ENCODE data around the gene AFG1L. TPM values are rescaled to one million over a fixed set of nuclear protein-coding genes. Genes with fewer than 3 reads are reported as not detected.

Gene AFG1L
- total RNA-seq, 2 experiments from 2014 or later, result 5.3 to 6.3 TPM

- no peak overlapping the region for H3K4me3 Mint-ChIP-seq
- peaks cover 3% of the 10 kb centered on the region for H3K4me1 Mint-ChIP-seq (ENCODE audit: low read depth)
- POLR2A ChIA-PET, result no interaction called here
- no peaks in the 10 kb centered on the region for H3K27me3 Mint-ChIP-seq
- CTCF ChIA-PET, result no interaction called here
- no peaks in the 10 kb centered on the region for H3K9me3 Mint-ChIP-seq
- intact Hi-C loops (cut with micrococcal nuclease), result no loop called here
- H3K27ac Mint-ChIP-seq, result no peak overlapping the region
- peaks cover 14% of the 10 kb centered on the region for H3K36me3 Mint-ChIP-seq
- no peak for DNase-seq
Measured at GRCh38 chr6:108359901-108360882, 65.3 kb downstream of the AFG1L start.

GRCh38 chr6:108360919-108361311 is 66.1 kb downstream of the AFG1L start:
- intact Hi-C loops (cut with micrococcal nuclease), result no loop called here
- no peak overlapping the region for H3K4me3 Mint-ChIP-seq
- H3K27ac Mint-ChIP-seq, result no peak overlapping the region

GRCh38 chr6:108361312-108361932 is 66.6 kb downstream of the AFG1L start:
- Mint-ChIP-seq H3K27me3 (no peaks in the 10 kb centered on the region), H3K27ac (no peak overlapping the region), H3K4me1 (ENCODE audit: low read depth) (peaks cover 3% of the 10 kb centered on the region), H3K36me3 (peaks cover 14% of the 10 kb centered on the region), H3K9me3 (no peaks in the 10 kb centered on the region), H3K4me3 (no peak overlapping the region)
- DNase-seq, result no peak
- ChIA-PET CTCF (no interaction called here), POLR2A (no interaction called here)
- intact Hi-C loops (cut with micrococcal nuclease), result no loop called here

More at GRCh38 chr6:108360919-108361311, 66.1 kb downstream of the AFG1L start:
- ChIA-PET POLR2A (no interaction called here), CTCF (no interaction called here)
- Mint-ChIP-seq H3K9me3 (no peaks in the 10 kb centered on the region), H3K4me1 (ENCODE audit: low read depth) (peaks cover 3% of the 10 kb centered on the region), H3K27me3 (no peaks in the 10 kb centered on the region), H3K36me3 (peaks cover 14% of the 10 kb centered on the region)
- no peak for DNase-seq

GRCh38 chr6:108362455-108362854 is 67.6 kb downstream of the AFG1L start:
- Mint-ChIP-seq H3K9me3 (no peaks in the 10 kb centered on the region), H3K36me3 (peaks cover 11% of the 10 kb centered on the region), H3K4me3 (no peak overlapping the region), H3K27ac (no peak overlapping the region), H3K4me1 (ENCODE audit: low read depth) (peaks cover 3% of the 10 kb centered on the region), H3K27me3 (no peaks in the 10 kb centered on the region)
- ChIA-PET CTCF (no interaction called here), POLR2A (no interaction called here)
- intact Hi-C loops (cut with micrococcal nuclease), result no loop called here
- DNase-seq, result no peak

GRCh38 chr6:108363113-108363512 is 68.3 kb downstream of the AFG1L start:
- no peaks in the 10 kb centered on the region for H3K27me3 Mint-ChIP-seq
- intact Hi-C loops (cut with micrococcal nuclease), result no loop called here
- H3K4me1 Mint-ChIP-seq (ENCODE audit: low read depth), result peaks cover 3% of the 10 kb centered on the region
- DNase-seq, result no peak
- no peak overlapping the region for H3K4me3 Mint-ChIP-seq
- ChIA-PET CTCF (no interaction called here), POLR2A (no interaction called here)
- no peaks in the 10 kb centered on the region for H3K9me3 Mint-ChIP-seq
- no peak overlapping the region for H3K27ac Mint-ChIP-seq
- peaks cover 5% of the 10 kb centered on the region for H3K36me3 Mint-ChIP-seq

- peaks cover 3% of the 10 kb centered on the region for H3K4me1 Mint-ChIP-seq (ENCODE audit: low read depth)
- ChIA-PET POLR2A (no interaction called here), CTCF (interaction anchor here (0.6 to 0.8 kb wide), 2 partner anchors 129 to 147 kb away, joined by 3 read pairs; no protein-coding TSS in a partner anchor)
- H3K27ac Mint-ChIP-seq, result no peak overlapping the region
- intact Hi-C loops (cut with micrococcal nuclease), result no loop called here
- peaks cover 2% of the 10 kb centered on the region for H3K36me3 Mint-ChIP-seq
- no peak for DNase-seq
- no peak overlapping the region for H3K4me3 Mint-ChIP-seq
- H3K27me3 Mint-ChIP-seq, result no peaks in the 10 kb centered on the region
- no peaks in the 10 kb centered on the region for H3K9me3 Mint-ChIP-seq
Measured at GRCh38 chr6:108363889-108364313, 69.0 kb downstream of the AFG1L start.

- POLR2A ChIA-PET, result no interaction called here
- no peak overlapping the region for H3K27ac Mint-ChIP-seq
- DNase-seq, result no peak
- H3K9me3 Mint-ChIP-seq, result no peaks in the 10 kb centered on the region
- H3K27me3 Mint-ChIP-seq, result no peaks in the 10 kb centered on the region
- intact Hi-C loops (cut with micrococcal nuclease), result no loop called here
- no peak overlapping the region for H3K4me3 Mint-ChIP-seq
- CTCF ChIA-PET, result interaction anchor here (0.6 to 0.8 kb wide), 2 partner anchors 128 to 256 kb away, joined by 3 read pairs; no protein-coding TSS in a partner anchor
- no peaks in the 10 kb centered on the region for H3K36me3 Mint-ChIP-seq
- H3K4me1 Mint-ChIP-seq (ENCODE audit: low read depth), result peaks cover 3% of the 10 kb centered on the region
Measured at GRCh38 chr6:108364470-108364869, 69.6 kb downstream of the AFG1L start.

GRCh38 chr6:108365478-108365877 is 70.6 kb downstream of the AFG1L start:
- POLR2A ChIA-PET, result no interaction called here
- H3K36me3 Mint-ChIP-seq, result no peaks in the 10 kb centered on the region
- no peak for DNase-seq
- intact Hi-C loops (cut with micrococcal nuclease), result no loop called here
- H3K27ac Mint-ChIP-seq, result no peak overlapping the region
- H3K4me3 Mint-ChIP-seq, result no peak overlapping the region
- CTCF ChIA-PET, result no interaction called here
- no peaks in the 10 kb centered on the region for H3K9me3 Mint-ChIP-seq
- H3K27me3 Mint-ChIP-seq, result no peaks in the 10 kb centered on the region
- H3K4me1 Mint-ChIP-seq (ENCODE audit: low read depth), result peaks cover 3% of the 10 kb centered on the region

GRCh38 chr6:108366236-108366635 is 71.4 kb downstream of the AFG1L start:
- DNase-seq, result no peak
- ChIA-PET CTCF (no interaction called here), POLR2A (no interaction called here)
- no peaks in the 10 kb centered on the region for H3K9me3 Mint-ChIP-seq
- H3K36me3 Mint-ChIP-seq, result no peaks in the 10 kb centered on the region
- no peak overlapping the region for H3K27ac Mint-ChIP-seq
- H3K27me3 Mint-ChIP-seq, result no peaks in the 10 kb centered on the region
- peaks cover 3% of the 10 kb centered on the region for H3K4me1 Mint-ChIP-seq (ENCODE audit: low read depth)
- intact Hi-C loops (cut with micrococcal nuclease), result no loop called here
- no peak overlapping the region for H3K4me3 Mint-ChIP-seq

- peaks cover 3% of the 10 kb centered on the region for H3K4me1 Mint-ChIP-seq (ENCODE audit: low read depth)
- CTCF ChIA-PET, result no interaction called here
- intact Hi-C loops (cut with micrococcal nuclease), result no loop called here
- DNase-seq, result no peak
- POLR2A ChIA-PET, result no interaction called here
- H3K4me3 Mint-ChIP-seq, result no peak overlapping the region
- H3K27ac Mint-ChIP-seq, result no peak overlapping the region
- H3K27me3 Mint-ChIP-seq, result no peaks in the 10 kb centered on the region
- H3K9me3 Mint-ChIP-seq, result no peaks in the 10 kb centered on the region
- peaks cover 3% of the 10 kb centered on the region for H3K36me3 Mint-ChIP-seq
Measured at GRCh38 chr6:108368431-108369030, 73.7 kb downstream of the AFG1L start.

- CTCF ChIA-PET, result no interaction called here
- DNase-seq, result no peak
- H3K4me1 Mint-ChIP-seq (ENCODE audit: low read depth), result no peaks in the 10 kb centered on the region
- H3K9me3 Mint-ChIP-seq, result no peaks in the 10 kb centered on the region
- POLR2A ChIA-PET, result no interaction called here
- peaks cover 21% of the 10 kb centered on the region for H3K36me3 Mint-ChIP-seq
- intact Hi-C loops (cut with micrococcal nuclease), result no loop called here
- H3K27me3 Mint-ChIP-seq, result no peaks in the 10 kb centered on the region
- H3K27ac Mint-ChIP-seq, result no peak overlapping the region
- no peak overlapping the region for H3K4me3 Mint-ChIP-seq
Measured at GRCh38 chr6:108380876-108381275, 86.0 kb downstream of the AFG1L start.

- CTCF ChIA-PET, result no interaction called here
- Mint-ChIP-seq H3K27me3 (no peaks in the 10 kb centered on the region), H3K4me3 (no peak overlapping the region), H3K27ac (no peak overlapping the region), H3K36me3 (peaks cover 6% of the 10 kb centered on the region), H3K9me3 (no peaks in the 10 kb centered on the region), H3K4me1 (ENCODE audit: low read depth) (no peaks in the 10 kb centered on the region)
- intact Hi-C loops (cut with micrococcal nuclease), result no loop called here
- DNase-seq, result no peak
- POLR2A ChIA-PET, result no interaction called here
Measured at GRCh38 chr6:108383981-108384380, 89.1 kb downstream of the AFG1L start.
